Small intestine (tissue), 7 donors: Measurements from ENCODE around the gene KRT15. TPM values are rescaled to one million over a fixed set of nuclear protein-coding genes. Genes with fewer than 3 reads are reported as not detected.
A peak's percentile ranks its signal among the peaks of the same experiment; 100 is the strongest.

Experiments
- DNase-seq, 2 donors: peaks; one replicate each; pipeline versions ENCODE4 v3.0.0 to v3.0.0-alpha.2; 2013
- FAIRE-seq: peaks from 2 replicates; lab custom pipeline; 2012; peaks lifted over from hg19 to GRCh38; lab: Jason Lieb, UNC
- H3K27ac ChIP-seq, 3 donors: one replicate each; pipeline ENCODE4 v1.5.1; 2013; ENCODE audit warnings: low read length in 2 of 3, mild to moderate bottlenecking in 2 of 3, control low read depth in 1 of 3, inconsistent platforms in 1 of 3, low read depth in 1 of 3, moderate library complexity in 1 of 3
- H3K27me3 ChIP-seq, 3 donors: one replicate each; pipeline ENCODE4 v1.6.1; 2013; ENCODE audit warnings: low read length in 3 of 3, inconsistent platforms in 1 of 3; ENCODE audit not compliant: control insufficient read depth in 3 of 3, insufficient read depth in 3 of 3
- H3K36me3 ChIP-seq, 3 donors: one replicate each; pipeline ENCODE4 v1.6.1; 2013; ENCODE audit warnings: low read length in 3 of 3, inconsistent platforms in 1 of 3, low read depth in 1 of 3, mild to moderate bottlenecking in 1 of 3, moderate library complexity in 1 of 3; ENCODE audit not compliant: control insufficient read depth in 3 of 3, insufficient read depth in 2 of 3
- H3K4me1 ChIP-seq, 3 donors: one replicate each; pipeline ENCODE4 v1.6.1; 2013; ENCODE audit warnings: low read length in 2 of 3, inconsistent platforms in 1 of 3, low read depth in 1 of 3, mild to moderate bottlenecking in 1 of 3, moderate library complexity in 1 of 3; ENCODE audit not compliant: control insufficient read depth in 3 of 3, insufficient read depth in 2 of 3
- H3K4me3 ChIP-seq, 3 donors: one replicate each; pipeline ENCODE4 v1.5.1; 2013; ENCODE audit warnings: low read length in 3 of 3, control low read depth in 1 of 3, inconsistent platforms in 1 of 3, low read depth in 1 of 3, mild to moderate bottlenecking in 1 of 3, moderate library complexity in 1 of 3
- H3K9me3 ChIP-seq, 2 donors: one replicate each; pipeline ENCODE4 v1.6.1; 2013; ENCODE audit warnings: low read depth in 1 of 2, low read length in 1 of 2; ENCODE audit not compliant: control insufficient read depth in 2 of 2, insufficient read depth in 1 of 2
- WGBS, 3 donors: extraction: QIAGEN DNeasy Blood & Tissue Kit; methylation state at CpG; one replicate each; pipeline ENCODE4 v1.1.7; 2013; 5-methylcytosine and 5-hydroxymethylcytosine counted together
- polyA plus RNA-seq, 4 donors: library from polyadenylated mRNA; stranded (reverse) in 3 of 4; unstranded in 1 of 4; fragments of 200-250 nt in 3 of 4; fragments of 120-200 nt in 1 of 4; gene quantifications; one replicate each; pipeline versions ENCODE4 v1.2.1 to v1.2.3, GENCODE V29; 2013
- donor health status: healthy with polysubstance abuse.
- donor health status: control.
- donor health status: control.
- donor health status: Bipolar disorder and iron deficiency.
- donor health status: healthy.

Gene KRT15
- polyA plus RNA-seq, 4 donors: 0.62 to 18.9 (median 6.6) TPM

DNA sequence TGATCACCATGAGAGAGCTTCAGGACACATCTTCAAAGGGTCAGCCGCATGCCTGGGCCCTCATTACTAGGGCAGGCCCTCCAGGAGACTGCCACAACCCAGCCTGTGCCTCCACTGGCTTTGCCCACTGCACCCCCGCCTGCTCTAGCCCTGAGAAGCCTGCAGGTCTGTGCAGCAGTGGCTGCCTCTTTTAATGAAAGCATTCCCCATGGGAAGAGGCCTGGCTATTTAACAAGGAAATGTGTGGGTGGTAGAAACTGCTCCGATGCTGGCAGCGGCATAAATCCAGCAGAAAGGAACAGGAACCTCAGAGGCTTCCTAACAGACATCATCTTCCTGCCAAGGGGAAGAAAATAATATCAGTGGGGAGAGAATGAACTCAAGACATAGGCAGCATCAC lies 51.1 kb downstream of the KRT15 start:
- H3K4me3 ChIP-seq: no peak overlapping the region
- no peaks in the 10 kb centered on the region for H3K4me1 ChIP-seq
- WGBS, 3 donors: 68 to 87% (median 82%) methylated on average over 4 of the region's 4 CpGs
- no peak for FAIRE-seq
- DNase-seq: no peak
- H3K9me3 ChIP-seq: peaks cover 0 to 9% of the 10 kb centered on the region in 2 donors
- no peaks in the 10 kb centered on the region for H3K27me3 ChIP-seq
- no peak overlapping the region for H3K27ac ChIP-seq
- H3K36me3 ChIP-seq: no peaks in the 10 kb centered on the region

DNA sequence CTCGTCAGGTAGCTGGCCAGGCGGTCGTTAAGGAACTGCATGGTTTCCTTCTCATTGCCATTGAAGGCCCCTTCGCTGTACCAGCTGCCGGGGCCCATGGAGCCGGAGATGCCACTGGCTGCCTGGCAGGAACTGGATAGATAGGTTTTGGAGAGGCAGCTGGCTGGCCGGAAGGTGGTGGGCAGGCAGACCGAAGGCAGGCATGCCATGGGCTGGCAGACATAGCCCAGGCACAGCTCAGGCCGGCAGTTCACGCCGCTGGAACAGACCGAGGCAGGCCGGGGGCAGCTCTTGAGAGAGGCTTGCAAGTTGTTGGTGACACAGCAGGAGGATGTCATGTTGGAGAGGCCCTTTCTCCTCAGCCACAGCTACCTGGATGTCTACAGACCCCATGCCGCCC lies 51.7 kb downstream of the KRT15 start, which contains the start of gene KRT32:
KRT32 (minus strand) TSS at position 399 of the 400 bp plus-strand sequence; CDS start at position 338, 61 bp downstream.
- WGBS, 3 donors: 89 to 93% (median 89%) methylated on average over 14 of the region's 14 CpGs
- DNase-seq (no peak), FAIRE-seq (no peak)
- no peaks in the 10 kb centered on the region for H3K27me3 ChIP-seq
- no peak within 1 kb of the TSS for H3K4me3 ChIP-seq
- H3K9me3 ChIP-seq: peaks cover 0 to 7% of the 10 kb centered on the region in 2 donors
- H3K27ac ChIP-seq: no peak within 1 kb of the TSS
- no peaks in the 10 kb centered on the region for H3K4me1 ChIP-seq
- H3K36me3 ChIP-seq: no peaks in the 10 kb centered on the region

DNA sequence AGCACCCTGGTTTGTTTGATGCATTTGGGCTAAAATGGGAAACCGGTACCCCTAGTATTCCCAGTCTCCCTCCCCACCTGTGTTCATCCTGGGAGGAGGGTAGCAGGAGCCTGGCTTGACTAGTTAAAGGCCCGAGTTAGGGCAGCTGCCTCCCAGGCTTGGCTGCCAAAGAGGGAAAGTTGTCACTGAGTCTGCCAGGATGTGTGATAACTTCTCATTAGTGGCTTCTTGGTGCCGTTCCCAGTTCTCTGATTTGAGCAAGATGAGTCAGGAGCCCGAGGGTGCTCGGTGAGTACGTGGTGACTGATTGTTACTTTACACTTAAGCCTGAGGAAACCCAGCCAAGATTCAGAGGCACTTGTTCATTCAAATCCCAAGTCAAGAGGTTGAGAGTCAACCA lies 54.0 kb downstream of the KRT15 start:
- no peaks in the 10 kb centered on the region for H3K27me3 ChIP-seq
- DNase-seq: peak in 1 of 2 donors; percentile 45
- FAIRE-seq: no peak
- H3K36me3 ChIP-seq: no peaks in the 10 kb centered on the region
- H3K27ac ChIP-seq: no peak overlapping the region
- H3K9me3 ChIP-seq: peaks cover 0 to 5% of the 10 kb centered on the region in 2 donors
- H3K4me1 ChIP-seq: no peaks in the 10 kb centered on the region
- WGBS, 3 donors: 12 to 38% (median 22%) methylated on average over 6 of the region's 6 CpGs
- H3K4me3 ChIP-seq: no peak overlapping the region

DNA sequence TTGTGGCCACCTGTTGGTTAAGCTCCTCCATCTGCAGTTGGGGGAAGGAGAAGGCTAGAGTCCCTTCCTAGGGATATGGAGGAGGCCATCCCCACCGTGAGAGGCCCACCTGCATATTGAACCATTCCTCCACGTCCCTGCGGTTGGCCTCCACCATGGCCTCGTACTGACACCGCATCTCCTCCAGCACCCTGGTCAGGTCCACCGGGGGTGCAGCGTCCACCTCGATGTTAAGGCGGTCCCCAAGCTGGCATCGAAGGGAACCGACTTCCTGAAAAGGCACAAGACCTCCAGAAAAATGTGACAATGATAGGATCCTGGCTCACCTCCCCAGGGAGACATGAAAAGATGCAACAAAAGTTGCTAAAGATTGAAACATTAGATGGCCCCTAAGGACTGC lies 54.5 kb downstream of the KRT15 start:
- no peak for DNase-seq
- WGBS, 3 donors: 79 to 92% (median 90%) methylated on average over 11 of the region's 11 CpGs
- Histone ChIP-seq H3K4me1 (no peaks in the 10 kb centered on the region), H3K9me3 (peaks cover 0 to 5% of the 10 kb centered on the region in 2 donors), H3K27ac (no peak overlapping the region), H3K36me3 (no peaks in the 10 kb centered on the region), H3K4me3 (no peak overlapping the region), H3K27me3 (no peaks in the 10 kb centered on the region)
- no peak for FAIRE-seq

DNA sequence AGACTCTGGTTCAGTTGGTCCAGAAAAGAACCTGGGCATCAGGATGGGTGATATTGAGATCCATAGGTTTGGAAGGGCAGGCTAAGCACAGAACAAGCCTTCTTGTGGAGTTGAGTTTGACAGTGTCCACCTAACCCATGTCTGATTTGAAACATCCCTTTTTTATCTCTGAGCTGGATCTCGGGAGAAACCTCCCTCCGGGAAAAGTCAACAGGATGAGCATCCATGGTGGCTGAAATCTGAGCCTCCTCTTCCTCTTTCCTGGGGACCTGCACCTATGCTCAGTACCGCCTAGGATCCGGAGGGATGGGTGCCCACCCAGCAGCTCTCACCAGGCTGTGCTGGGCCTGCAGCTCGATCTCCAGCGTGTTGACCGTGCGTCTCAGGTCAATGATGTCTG lies 54.9 kb downstream of the KRT15 start:
- FAIRE-seq (no peak), DNase-seq (no peak)
- Histone ChIP-seq H3K27ac (no peak overlapping the region), H3K27me3 (no peaks in the 10 kb centered on the region), H3K9me3 (peaks cover 0 to 5% of the 10 kb centered on the region in 2 donors), H3K4me3 (no peak overlapping the region), H3K4me1 (no peaks in the 10 kb centered on the region), H3K36me3 (no peaks in the 10 kb centered on the region)
- 90 to 95% (median 91%) methylated on average over 8 of the region's 8 CpGs for WGBS, 3 donors

Other genes with a start within 250 kb of the KRT15 start
- gene KRTAP9-7, start 243.2 kb downstream of the KRT15 start, polyA plus RNA-seq: not detected
- not detected for gene KRTAP29-1, start 216.0 kb downstream of the KRT15 start, polyA plus RNA-seq
- gene KRTAP16-1, start 209.6 kb downstream of the KRT15 start, polyA plus RNA-seq: not detected
- gene KRTAP17-1, start 203.2 kb downstream of the KRT15 start, polyA plus RNA-seq: not detected
- not detected for gene KRT33A, start 168.1 kb downstream of the KRT15 start, polyA plus RNA-seq
- gene KRT33B, start 149.1 kb downstream of the KRT15 start, polyA plus RNA-seq: not detected
- gene KRT34, start 136.6 kb downstream of the KRT15 start, polyA plus RNA-seq: not detected
- not detected for gene KRT31, start 121.3 kb downstream of the KRT15 start, polyA plus RNA-seq
- not detected for gene KRT37, start 94.3 kb downstream of the KRT15 start, polyA plus RNA-seq
- not detected for gene KRT38, start 77.9 kb downstream of the KRT15 start, polyA plus RNA-seq
- gene KRT32, start 51.5 kb downstream of the KRT15 start, polyA plus RNA-seq: not detected
- not detected for gene KRT35, start 37.7 kb downstream of the KRT15 start, polyA plus RNA-seq
- gene KRT36, start 29.0 kb downstream of the KRT15 start, polyA plus RNA-seq: under 1 TPM in 1 of 4 donors, not detected in 3; 0.04 TPM
- 10 to 100 TPM in 3 of 4 donors, under 1 TPM in 1; 0.37 to 37.6 (median 18.2) TPM for gene KRT13, start 13.3 kb downstream of the KRT15 start, polyA plus RNA-seq
- gene KRT19, start 9.4 kb upstream of the KRT15 start, polyA plus RNA-seq: 1,000 to 10,000 TPM in 3 of 4 donors, 10 to 100 TPM in 1; 83.2 to 1,607 (median 1,272) TPM
- gene KRT9, start 53.2 kb upstream of the KRT15 start, polyA plus RNA-seq: under 1 TPM in 1 of 4 donors, not detected in 3; 0.15 TPM
- gene KRT14, start 68.0 kb upstream of the KRT15 start, polyA plus RNA-seq: 1 to 10 TPM in 2 of 4 donors, under 1 TPM in 1, not detected in 1; 0.33 to 2.2 (median 1.1) TPM
- under 1 TPM in 1 of 4 donors, not detected in 3; 0.25 TPM for gene KRT16, start 93.9 kb upstream of the KRT15 start, polyA plus RNA-seq
- gene KRT17, start 105.7 kb upstream of the KRT15 start, polyA plus RNA-seq: 1 to 10 TPM in 2 of 4 donors, under 1 TPM in 1, not detected in 1; 0.65 to 2.4 (median 1.8) TPM
- 100 to 1,000 TPM; 328 to 770 (median 618) TPM for gene EIF1, start 170.0 kb upstream of the KRT15 start, polyA plus RNA-seq
- gene GAST, start 193.4 kb upstream of the KRT15 start, polyA plus RNA-seq: 1 to 10 TPM in 1 of 4 donors, not detected in 3; 1.9 TPM
- gene HAP1, start 215.8 kb upstream of the KRT15 start, polyA plus RNA-seq: under 1 TPM; 0.21 to 0.40 (median 0.25) TPM